ENCODE data around the gene MSI2. TPM values are rescaled to one million over a fixed set of nuclear protein-coding genes. Genes with fewer than 3 reads are reported as not detected.

The MSI2 gene
- polyA plus RNA-seq, 3 donors from 2014 or later: 0.88 to 3.6 (median 2.4) TPM

DNA sequence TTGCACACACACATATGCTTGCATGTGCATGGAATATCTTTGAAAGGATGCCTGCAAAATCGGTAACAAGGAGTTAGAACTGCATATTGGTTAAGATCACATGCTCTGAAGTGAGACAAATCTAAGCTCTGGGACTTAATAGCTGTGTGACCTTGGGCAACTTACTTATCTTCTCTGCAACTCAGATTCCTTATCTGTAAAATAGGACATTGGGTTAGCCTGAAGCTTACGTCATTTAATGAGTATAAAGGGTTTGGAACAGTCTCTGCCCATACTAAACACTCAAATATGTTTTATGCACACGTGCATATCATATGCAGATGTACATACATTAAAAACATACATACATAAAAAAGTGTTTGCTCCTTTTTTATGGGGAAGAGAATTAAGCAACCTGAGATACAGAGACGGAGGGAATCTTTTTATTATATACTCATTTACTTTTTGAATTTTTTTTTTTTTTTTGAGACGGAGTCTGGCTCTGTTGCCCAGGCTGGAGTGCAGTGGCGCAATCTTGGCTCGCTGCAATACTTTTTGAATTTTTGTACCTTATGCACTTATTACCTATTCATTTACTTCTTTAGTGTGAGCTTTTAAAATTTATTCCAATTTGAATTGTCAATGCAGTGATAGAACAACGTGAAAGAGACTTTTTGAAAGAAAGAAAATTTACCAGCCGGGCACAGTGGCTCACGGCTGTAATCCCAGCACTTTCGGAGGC, 282.6 kb downstream of the MSI2 start:
- Mint-ChIP-seq H3K9me3 (no peaks in the 10 kb centered on the region), H3K4me3 (no peak overlapping the region), H3K4me1 (peaks cover 16 to 27% of the 10 kb centered on the region in 2 donors), H3K36me3 (peaks cover 0 to 3% (median 3%) of the 10 kb centered on the region in 3 donors), H3K27me3 (ENCODE audit: low read depth in 3 of 3) (peaks cover 0 to 7% (median 3%) of the 10 kb centered on the region in 3 donors), H3K27ac (no peak overlapping the region)
- DNase-seq: no peak

DNA sequence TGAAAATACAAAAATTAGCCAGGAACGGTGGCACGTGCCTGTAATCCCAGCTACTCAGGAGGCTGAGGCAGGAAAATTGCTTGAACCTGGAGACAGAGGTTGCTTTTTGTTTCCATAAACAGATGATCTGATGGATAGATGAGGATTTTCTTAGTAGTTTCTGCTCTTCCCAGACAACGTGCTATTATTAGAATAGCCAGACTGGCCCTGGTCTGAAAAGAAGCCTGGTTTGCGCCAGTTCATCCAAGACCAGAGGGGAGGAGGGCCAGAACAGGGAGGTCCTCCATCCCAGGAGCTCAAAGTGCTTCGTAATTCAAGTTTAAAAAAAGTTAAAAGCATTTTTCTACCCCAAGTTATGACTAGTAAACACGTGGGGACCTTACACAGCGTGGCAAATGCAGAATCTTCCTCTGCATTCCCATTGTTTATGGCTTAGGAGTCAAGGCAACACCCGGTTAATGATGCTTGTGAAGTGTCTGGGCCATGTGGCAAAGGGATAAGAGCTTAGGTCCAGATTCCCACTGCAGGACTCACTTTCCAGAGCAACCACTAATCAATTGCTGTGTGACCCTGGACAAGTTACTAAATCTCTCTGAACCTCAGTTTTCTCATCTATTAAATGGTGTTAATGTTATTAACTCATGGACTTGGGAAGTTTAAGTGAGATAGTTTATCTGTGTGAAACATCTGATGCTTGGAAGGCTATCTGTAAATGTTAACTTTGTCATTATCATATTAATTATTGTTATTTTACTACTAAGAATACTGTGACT, 283.4 kb downstream of the MSI2 start:
- Mint-ChIP-seq H3K27ac (no peak overlapping the region), H3K4me3 (no peak overlapping the region), H3K27me3 (ENCODE audit: low read depth in 3 of 3) (peaks cover 0 to 7% (median 3%) of the 10 kb centered on the region in 3 donors), H3K9me3 (no peaks in the 10 kb centered on the region), H3K4me1 (peaks cover 16 to 27% of the 10 kb centered on the region in 2 donors), H3K36me3 (peaks cover 0 to 3% (median under 1%) of the 10 kb centered on the region in 3 donors)
- DNase-seq: no peak

GRCh38 chr17:57540596-57540995, 284.3 kb downstream of the MSI2 start:
- Mint-ChIP-seq H3K36me3 (peaks cover 0 to 3% (median 0%) of the 10 kb centered on the region in 3 donors), H3K27ac (no peak overlapping the region), H3K4me1 (peaks cover 16 to 27% of the 10 kb centered on the region in 2 donors), H3K27me3 (ENCODE audit: low read depth in 3 of 3) (peaks cover 0 to 2% (median 2%) of the 10 kb centered on the region in 3 donors), H3K9me3 (no peaks in the 10 kb centered on the region), H3K4me3 (no peak overlapping the region)
- DNase-seq: no peak

DNA sequence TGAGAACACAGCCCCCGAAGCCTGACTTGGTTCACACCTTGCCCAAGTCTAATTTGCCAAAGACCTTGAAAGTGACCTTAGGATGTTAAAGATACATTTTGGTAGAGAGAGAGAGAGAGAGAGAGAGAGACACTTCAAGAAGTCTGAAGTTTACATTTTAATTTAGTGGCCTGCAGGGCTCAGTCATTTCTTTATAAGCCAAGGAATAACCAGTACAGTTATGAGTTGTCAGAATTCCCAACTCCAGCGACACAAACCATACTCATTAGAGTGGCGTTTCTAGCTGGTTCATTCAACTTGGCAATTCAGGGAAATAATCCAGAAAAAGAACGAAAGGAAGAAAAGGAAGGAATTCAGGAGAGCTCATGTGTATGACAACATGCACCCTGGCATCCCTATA, 284.7 kb downstream of the MSI2 start:
- Mint-ChIP-seq H3K36me3 (peaks cover 0 to 3% (median 0%) of the 10 kb centered on the region in 3 donors), H3K4me1 (peaks cover 16 to 26% of the 10 kb centered on the region in 2 donors), H3K4me3 (no peak overlapping the region), H3K9me3 (no peaks in the 10 kb centered on the region), H3K27ac (no peak overlapping the region), H3K27me3 (ENCODE audit: low read depth in 3 of 3) (peaks cover 0 to 2% (median 2%) of the 10 kb centered on the region in 3 donors)
- DNase-seq: no peak

DNA sequence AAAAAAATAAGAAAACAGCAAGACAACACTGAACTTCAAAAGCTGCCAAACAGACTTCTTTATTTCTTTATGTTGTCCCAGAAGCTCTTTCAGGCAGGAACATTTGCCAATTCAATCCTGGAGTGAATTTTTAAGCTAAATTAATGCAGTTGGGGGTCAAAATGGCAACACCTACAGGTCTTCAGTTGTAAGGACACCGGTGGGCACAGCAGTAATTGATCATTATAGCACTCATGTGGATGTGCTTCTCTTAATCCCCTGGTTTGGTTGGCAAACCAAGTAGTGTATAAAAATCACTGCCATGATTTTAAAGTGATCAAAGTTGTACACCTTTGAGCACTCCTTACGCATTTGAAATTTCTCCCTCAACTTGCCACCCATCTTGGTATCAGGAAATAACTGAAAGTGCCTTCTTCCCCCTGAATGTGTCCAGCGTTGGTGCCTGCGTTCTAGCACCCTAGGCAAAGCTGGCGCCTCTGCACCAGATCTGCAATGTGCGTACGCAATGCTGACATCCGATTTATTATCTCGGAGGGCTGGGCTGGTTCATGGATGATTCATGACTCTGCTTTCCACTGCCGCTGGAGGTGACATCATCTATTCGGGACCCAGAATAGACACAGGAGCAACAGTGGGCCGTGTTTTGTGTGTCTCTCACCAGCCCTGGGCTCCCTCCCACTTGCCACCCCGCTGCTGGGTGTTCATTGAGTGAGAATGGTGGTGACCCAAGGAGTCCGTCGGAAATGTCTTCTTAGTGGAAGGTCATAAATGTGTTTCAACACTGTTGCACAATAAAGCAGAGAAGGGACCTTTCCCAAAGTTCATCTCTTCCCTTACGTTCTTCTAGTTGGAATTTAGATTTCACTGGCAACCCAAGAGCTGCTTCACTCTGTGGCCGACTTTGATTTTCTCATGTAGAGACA, 285.4 kb downstream of the MSI2 start:
- Mint-ChIP-seq H3K9me3 (no peaks in the 10 kb centered on the region), H3K27me3 (ENCODE audit: low read depth in 3 of 3) (peaks cover 1 to 2% (median 2%) of the 10 kb centered on the region in 3 donors), H3K36me3 (peaks cover 0 to 3% (median 0%) of the 10 kb centered on the region in 3 donors), H3K4me1 (peaks cover 12 to 19% of the 10 kb centered on the region in 2 donors), H3K27ac (no peak overlapping the region), H3K4me3 (no peak overlapping the region)
- no peak for DNase-seq

DNA sequence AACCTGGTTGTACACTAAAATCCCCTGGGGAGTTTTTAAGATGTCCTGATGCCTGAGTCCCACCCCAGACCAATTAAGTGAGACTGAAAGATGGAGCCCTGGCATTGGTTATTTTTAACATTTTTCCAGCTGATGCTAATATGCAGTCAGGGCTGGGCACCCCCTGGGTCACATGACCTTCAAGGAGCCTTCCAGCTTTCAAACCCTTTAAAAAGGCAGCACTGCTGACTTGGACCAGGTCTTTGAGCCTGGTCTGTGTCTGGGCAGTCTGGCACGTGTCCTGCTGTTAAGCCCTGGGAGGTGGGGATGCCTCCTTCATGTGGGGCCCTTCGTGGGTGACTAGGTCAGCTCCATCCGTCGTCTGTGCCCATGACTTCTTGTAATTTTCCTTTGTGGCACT, 286.2 kb downstream of the MSI2 start:
- peaks cover 2 to 3% (median 2%) of the 10 kb centered on the region in 3 donors for H3K27me3 Mint-ChIP-seq (ENCODE audit: low read depth in 3 of 3)
- H3K4me3 Mint-ChIP-seq: no peak overlapping the region
- no peak overlapping the region for H3K27ac Mint-ChIP-seq
- peaks cover 0 to 3% (median 0%) of the 10 kb centered on the region in 3 donors for H3K36me3 Mint-ChIP-seq
- no peaks in the 10 kb centered on the region for H3K9me3 Mint-ChIP-seq
- H3K4me1 Mint-ChIP-seq: peaks cover 5 to 16% of the 10 kb centered on the region in 2 donors
- DNase-seq: no peak

GRCh38 chr17:57543230-57543629, 286.9 kb downstream of the MSI2 start:
- peaks cover 0 to 5% (median 2%) of the 10 kb centered on the region in 3 donors for H3K27me3 Mint-ChIP-seq (ENCODE audit: low read depth in 3 of 3)
- no peak overlapping the region for H3K4me3 Mint-ChIP-seq
- no peak overlapping the region for H3K27ac Mint-ChIP-seq
- H3K9me3 Mint-ChIP-seq: no peaks in the 10 kb centered on the region
- peaks cover 0 to 3% (median 0%) of the 10 kb centered on the region in 3 donors for H3K36me3 Mint-ChIP-seq
- peaks cover 2 to 11% of the 10 kb centered on the region in 2 donors for H3K4me1 Mint-ChIP-seq
- no peak for DNase-seq

GRCh38 chr17:57544401-57544800, 288.1 kb downstream of the MSI2 start:
- Mint-ChIP-seq H3K27ac (no peak overlapping the region), H3K9me3 (no peaks in the 10 kb centered on the region), H3K4me1 (peaks cover 4 to 10% of the 10 kb centered on the region in 2 donors), H3K27me3 (ENCODE audit: low read depth in 3 of 3) (peaks cover 2 to 5% (median 2%) of the 10 kb centered on the region in 3 donors), H3K36me3 (peaks cover 0 to 3% (median 0%) of the 10 kb centered on the region in 3 donors), H3K4me3 (no peak overlapping the region)
- DNase-seq: no peak

- peaks cover 0 to 3% (median 0%) of the 10 kb centered on the region in 3 donors for H3K36me3 Mint-ChIP-seq
- no peak overlapping the region for H3K4me3 Mint-ChIP-seq
- H3K27me3 Mint-ChIP-seq (ENCODE audit: low read depth in 3 of 3): peaks cover 2 to 5% (median 2%) of the 10 kb centered on the region in 3 donors
- no peak for DNase-seq
- no peak overlapping the region for H3K27ac Mint-ChIP-seq
- H3K9me3 Mint-ChIP-seq: no peaks in the 10 kb centered on the region
- H3K4me1 Mint-ChIP-seq: peaks cover 4 to 10% of the 10 kb centered on the region in 2 donors
These were observed 288.6 kb downstream of the MSI2 start for GRCh38 chr17:57544834-57545463.

DNA sequence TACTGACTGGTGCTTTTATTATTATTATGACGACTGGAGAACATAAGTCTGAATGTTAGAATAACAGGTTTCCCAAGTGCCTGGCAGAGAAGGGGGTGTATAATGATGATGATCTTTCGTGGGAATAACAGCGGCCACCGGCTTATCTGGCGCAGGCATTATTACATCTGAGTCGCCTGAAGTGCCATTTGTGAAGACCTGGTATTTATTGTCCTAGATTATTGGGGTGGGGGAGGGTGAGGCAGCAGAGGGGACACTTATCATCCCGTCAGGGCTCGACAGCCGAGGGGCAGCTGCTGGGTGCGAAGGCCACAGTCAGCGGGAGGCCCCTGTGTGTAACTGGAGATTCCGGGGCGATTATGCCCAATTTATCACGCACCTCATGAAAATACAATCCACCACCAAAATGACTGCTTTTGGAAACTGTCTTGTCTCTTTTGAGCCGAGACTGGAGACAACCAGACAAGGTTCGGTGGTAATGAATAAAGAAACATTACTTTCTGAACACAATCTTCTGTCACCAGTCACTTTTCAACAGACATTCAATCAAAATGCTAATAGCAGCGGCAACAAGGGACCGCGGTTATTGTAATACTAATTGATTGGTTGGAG, 289.5 kb downstream of the MSI2 start:
- DNase-seq: no peak
- Mint-ChIP-seq H3K36me3 (peaks cover 0 to 3% (median 0%) of the 10 kb centered on the region in 3 donors), H3K27me3 (ENCODE audit: low read depth in 3 of 3) (peaks cover 1 to 7% (median 2%) of the 10 kb centered on the region in 3 donors), H3K4me1 (peaks cover 4 to 10% of the 10 kb centered on the region in 2 donors), H3K9me3 (no peaks in the 10 kb centered on the region), H3K27ac (no peak overlapping the region), H3K4me3 (no peak overlapping the region)

- DNase-seq: no peak
- H3K36me3 Mint-ChIP-seq: no peaks in the 10 kb centered on the region
- peaks cover 18 to 25% of the 10 kb centered on the region in 2 donors for H3K4me1 Mint-ChIP-seq
- peaks cover 4 to 9% (median 8%) of the 10 kb centered on the region in 3 donors for H3K27me3 Mint-ChIP-seq (ENCODE audit: low read depth in 3 of 3)
- H3K4me3 Mint-ChIP-seq: no peak overlapping the region
- H3K27ac Mint-ChIP-seq: no peak overlapping the region
- no peaks in the 10 kb centered on the region for H3K9me3 Mint-ChIP-seq
These were observed 292.4 kb downstream of the MSI2 start for GRCh38 chr17:57548421-57549410.

GRCh38 chr17:57549468-57549867, 293.1 kb downstream of the MSI2 start:
- Mint-ChIP-seq H3K9me3 (no peaks in the 10 kb centered on the region), H3K36me3 (no peaks in the 10 kb centered on the region), H3K27ac (no peak overlapping the region), H3K27me3 (ENCODE audit: low read depth in 3 of 3) (peaks cover 6 to 9% (median 8%) of the 10 kb centered on the region in 3 donors), H3K4me1 (peaks cover 20 to 32% of the 10 kb centered on the region in 2 donors), H3K4me3 (no peak overlapping the region)
- no peak for DNase-seq

Measured in immature natural killer cell (primary cell).